GM23338 (cell line): ENCODE results near the gene UCN3.

ENCODE experiments used
- CREB1 ChIP-seq: fragments of 250-450 bp; sonication (Bioruptor Pico); IDR thresholded peaks from 2 replicates; pipeline ENCODE4 v1.5.0; 2020; ENCODE audit warnings: low read depth, mild to moderate bottlenecking, moderate library complexity
- CTCF ChIP-seq, 2 experiments: fragments of 200-600 bp in 1 of 2; sonication (generic) in 1 of 2; conservative IDR thresholded peaks; 2 replicates each; pipeline versions ENCODE4 v1.5.1 to v1.6.1; 2016 to 2017; ENCODE audit warnings: antibody characterized with exemption in 2 of 2, low read depth in 2 of 2, mild to moderate bottlenecking in 2 of 2, moderate library complexity in 1 of 2
- EZH2 ChIP-seq: fragments of 200-600 bp; sonication (generic); IDR thresholded peaks from one replicate; pipeline ENCODE4 v1.8.0; 2017; ENCODE audit warnings: antibody characterized with exemption, mild to moderate bottlenecking, low read depth; ENCODE audit not compliant: unreplicated experiment
- EZH2phosphoT487 ChIP-seq: fragments of 200-600 bp; sonication (generic); IDR thresholded peaks from one replicate; pipeline ENCODE4 v1.8.1; 2018; ENCODE audit warnings: antibody characterized with exemption; ENCODE audit not compliant: unreplicated experiment
- JUNB ChIP-seq: IDR thresholded peaks from one replicate; pipeline ENCODE4 v1.6.1; 2016; ENCODE audit warnings: antibody characterized with exemption; ENCODE audit not compliant: unreplicated experiment
- POLR2AphosphoS5 ChIP-seq: IDR thresholded peaks from 2 replicates; pipeline ENCODE4 v1.6.1; 2016; ENCODE audit warnings: antibody characterized with exemption, low read depth
- REST ChIP-seq: IDR thresholded peaks from one replicate; pipeline ENCODE4 v1.6.1; 2018; ENCODE audit warnings: antibody characterized with exemption; ENCODE audit not compliant: unreplicated experiment
- STAT1 ChIP-seq: IDR thresholded peaks from one replicate; pipeline ENCODE4 v1.6.1; 2016; ENCODE audit warnings: antibody characterized with exemption; ENCODE audit not compliant: unreplicated experiment
- ZNF331 ChIP-seq: fragments of 250-450 bp; sonication (Bioruptor Pico); IDR thresholded peaks from 2 replicates; pipeline ENCODE4 v1.5.0; 2020; ENCODE audit warnings: low read depth, mild to moderate bottlenecking, moderate library complexity
- TF ChIP-seq, protein P1 (sequence below): fragments of 250-450 bp; sonication (Bioruptor Pico); IDR thresholded peaks from 2 replicates; pipeline ENCODE4 v1.5.0; 2020; ENCODE audit warnings: mild to moderate bottlenecking, moderate library complexity
- TF ChIP-seq, protein P2 (sequence below): IDR thresholded peaks from 2 replicates; pipeline ENCODE4 v1.6.1; 2016; ENCODE audit warnings: antibody characterized with exemption

GRCh38 chr10:5418584-5418983 is 53.8 kb downstream of the UCN3 start:
- TF ChIP-seq CTCF (conservative IDR thresholded peaks at IDR 0.05; ENCODE audit: low read depth in 2 of 2) = no peak
- TF ChIP-seq REST = no peak
- TF ChIP-seq, protein P1, sequence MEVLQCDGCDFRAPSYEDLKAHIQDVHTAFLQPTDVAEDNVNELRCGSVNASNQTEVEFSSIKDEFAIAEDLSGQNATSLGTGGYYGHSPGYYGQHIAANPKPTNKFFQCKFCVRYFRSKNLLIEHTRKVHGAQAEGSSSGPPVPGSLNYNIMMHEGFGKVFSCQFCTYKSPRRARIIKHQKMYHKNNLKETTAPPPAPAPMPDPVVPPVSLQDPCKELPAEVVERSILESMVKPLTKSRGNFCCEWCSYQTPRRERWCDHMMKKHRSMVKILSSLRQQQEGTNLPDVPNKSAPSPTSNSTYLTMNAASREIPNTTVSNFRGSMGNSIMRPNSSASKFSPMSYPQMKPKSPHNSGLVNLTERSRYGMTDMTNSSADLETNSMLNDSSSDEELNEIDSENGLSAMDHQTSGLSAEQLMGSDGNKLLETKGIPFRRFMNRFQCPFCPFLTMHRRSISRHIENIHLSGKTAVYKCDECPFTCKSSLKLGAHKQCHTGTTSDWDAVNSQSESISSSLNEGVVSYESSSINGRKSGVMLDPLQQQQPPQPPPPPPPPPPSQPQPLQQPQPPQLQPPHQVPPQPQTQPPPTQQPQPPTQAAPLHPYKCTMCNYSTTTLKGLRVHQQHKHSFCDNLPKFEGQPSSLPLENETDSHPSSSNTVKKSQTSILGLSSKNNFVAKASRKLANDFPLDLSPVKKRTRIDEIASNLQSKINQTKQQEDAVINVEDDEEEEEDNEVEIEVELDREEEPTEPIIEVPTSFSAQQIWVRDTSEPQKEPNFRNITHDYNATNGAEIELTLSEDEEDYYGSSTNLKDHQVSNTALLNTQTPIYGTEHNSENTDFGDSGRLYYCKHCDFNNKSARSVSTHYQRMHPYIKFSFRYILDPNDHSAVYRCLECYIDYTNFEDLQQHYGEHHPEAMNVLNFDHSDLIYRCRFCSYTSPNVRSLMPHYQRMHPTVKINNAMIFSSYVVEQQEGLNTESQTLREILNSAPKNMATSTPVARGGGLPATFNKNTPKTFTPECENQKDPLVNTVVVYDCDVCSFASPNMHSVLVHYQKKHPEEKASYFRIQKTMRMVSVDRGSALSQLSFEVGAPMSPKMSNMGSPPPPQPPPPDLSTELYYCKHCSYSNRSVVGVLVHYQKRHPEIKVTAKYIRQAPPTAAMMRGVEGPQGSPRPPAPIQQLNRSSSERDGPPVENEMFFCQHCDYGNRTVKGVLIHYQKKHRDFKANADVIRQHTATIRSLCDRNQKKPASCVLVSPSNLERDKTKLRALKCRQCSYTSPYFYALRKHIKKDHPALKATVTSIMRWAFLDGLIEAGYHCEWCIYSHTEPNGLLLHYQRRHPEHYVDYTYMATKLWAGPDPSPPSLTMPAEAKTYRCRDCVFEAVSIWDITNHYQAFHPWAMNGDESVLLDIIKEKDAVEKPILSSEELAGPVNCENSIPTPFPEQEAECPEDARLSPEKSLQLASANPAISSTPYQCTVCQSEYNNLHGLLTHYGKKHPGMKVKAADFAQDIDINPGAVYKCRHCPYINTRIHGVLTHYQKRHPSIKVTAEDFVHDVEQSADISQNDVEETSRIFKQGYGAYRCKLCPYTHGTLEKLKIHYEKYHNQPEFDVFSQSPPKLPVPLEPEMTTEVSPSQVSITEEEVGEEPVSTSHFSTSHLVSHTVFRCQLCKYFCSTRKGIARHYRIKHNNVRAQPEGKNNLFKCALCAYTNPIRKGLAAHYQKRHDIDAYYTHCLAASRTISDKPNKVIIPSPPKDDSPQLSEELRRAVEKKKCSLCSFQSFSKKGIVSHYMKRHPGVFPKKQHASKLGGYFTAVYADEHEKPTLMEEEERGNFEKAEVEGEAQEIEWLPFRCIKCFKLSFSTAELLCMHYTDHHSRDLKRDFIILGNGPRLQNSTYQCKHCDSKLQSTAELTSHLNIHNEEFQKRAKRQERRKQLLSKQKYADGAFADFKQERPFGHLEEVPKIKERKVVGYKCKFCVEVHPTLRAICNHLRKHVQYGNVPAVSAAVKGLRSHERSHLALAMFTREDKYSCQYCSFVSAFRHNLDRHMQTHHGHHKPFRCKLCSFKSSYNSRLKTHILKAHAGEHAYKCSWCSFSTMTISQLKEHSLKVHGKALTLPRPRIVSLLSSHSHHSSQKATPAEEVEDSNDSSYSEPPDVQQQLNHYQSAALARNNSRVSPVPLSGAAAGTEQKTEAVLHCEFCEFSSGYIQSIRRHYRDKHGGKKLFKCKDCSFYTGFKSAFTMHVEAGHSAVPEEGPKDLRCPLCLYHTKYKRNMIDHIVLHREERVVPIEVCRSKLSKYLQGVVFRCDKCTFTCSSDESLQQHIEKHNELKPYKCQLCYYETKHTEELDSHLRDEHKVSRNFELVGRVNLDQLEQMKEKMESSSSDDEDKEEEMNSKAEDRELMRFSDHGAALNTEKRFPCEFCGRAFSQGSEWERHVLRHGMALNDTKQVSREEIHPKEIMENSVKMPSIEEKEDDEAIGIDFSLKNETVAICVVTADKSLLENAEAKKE (CRISPR knock-in tag) = no peak
- no peak for TF ChIP-seq POLR2AphosphoS5
- TF ChIP-seq JUNB = no peak
- TF ChIP-seq EZH2 = no peak
- no peak for TF ChIP-seq EZH2phosphoT487
- no peak for TF ChIP-seq STAT1
- no peak for TF ChIP-seq ZNF331
- no peak for TF ChIP-seq CREB1
- TF ChIP-seq, protein P2, sequence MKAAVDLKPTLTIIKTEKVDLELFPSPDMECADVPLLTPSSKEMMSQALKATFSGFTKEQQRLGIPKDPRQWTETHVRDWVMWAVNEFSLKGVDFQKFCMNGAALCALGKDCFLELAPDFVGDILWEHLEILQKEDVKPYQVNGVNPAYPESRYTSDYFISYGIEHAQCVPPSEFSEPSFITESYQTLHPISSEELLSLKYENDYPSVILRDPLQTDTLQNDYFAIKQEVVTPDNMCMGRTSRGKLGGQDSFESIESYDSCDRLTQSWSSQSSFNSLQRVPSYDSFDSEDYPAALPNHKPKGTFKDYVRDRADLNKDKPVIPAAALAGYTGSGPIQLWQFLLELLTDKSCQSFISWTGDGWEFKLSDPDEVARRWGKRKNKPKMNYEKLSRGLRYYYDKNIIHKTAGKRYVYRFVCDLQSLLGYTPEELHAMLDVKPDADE = no peak
